Neural progenitor cell (in vitro differentiated cells): ENCODE results near the gene LDHAL6A.

Source experiments
- CTCF ChIP-seq: fragments of 200-600 bp; sonication (generic); IDR thresholded peaks from 2 replicates; pipeline ENCODE4 v1.5.1; 2017; ENCODE audit warnings: antibody characterized with exemption, mild to moderate bottlenecking
- EZH2 ChIP-seq: fragments of 200-600 bp; sonication (generic); IDR thresholded peaks from 2 replicates; pipeline ENCODE4 v1.6.1; 2017; ENCODE audit warnings: antibody characterized with exemption, mild to moderate bottlenecking, moderate library complexity

- no peak for TF ChIP-seq CTCF
- TF ChIP-seq EZH2, result no peak
These were observed 36.3 kb downstream of the LDHAL6A start for GRCh38 chr11:18491924-18492323.
